Measurements from ENCODE around the gene PRXL2A.

Gene PRXL2A

DNA sequence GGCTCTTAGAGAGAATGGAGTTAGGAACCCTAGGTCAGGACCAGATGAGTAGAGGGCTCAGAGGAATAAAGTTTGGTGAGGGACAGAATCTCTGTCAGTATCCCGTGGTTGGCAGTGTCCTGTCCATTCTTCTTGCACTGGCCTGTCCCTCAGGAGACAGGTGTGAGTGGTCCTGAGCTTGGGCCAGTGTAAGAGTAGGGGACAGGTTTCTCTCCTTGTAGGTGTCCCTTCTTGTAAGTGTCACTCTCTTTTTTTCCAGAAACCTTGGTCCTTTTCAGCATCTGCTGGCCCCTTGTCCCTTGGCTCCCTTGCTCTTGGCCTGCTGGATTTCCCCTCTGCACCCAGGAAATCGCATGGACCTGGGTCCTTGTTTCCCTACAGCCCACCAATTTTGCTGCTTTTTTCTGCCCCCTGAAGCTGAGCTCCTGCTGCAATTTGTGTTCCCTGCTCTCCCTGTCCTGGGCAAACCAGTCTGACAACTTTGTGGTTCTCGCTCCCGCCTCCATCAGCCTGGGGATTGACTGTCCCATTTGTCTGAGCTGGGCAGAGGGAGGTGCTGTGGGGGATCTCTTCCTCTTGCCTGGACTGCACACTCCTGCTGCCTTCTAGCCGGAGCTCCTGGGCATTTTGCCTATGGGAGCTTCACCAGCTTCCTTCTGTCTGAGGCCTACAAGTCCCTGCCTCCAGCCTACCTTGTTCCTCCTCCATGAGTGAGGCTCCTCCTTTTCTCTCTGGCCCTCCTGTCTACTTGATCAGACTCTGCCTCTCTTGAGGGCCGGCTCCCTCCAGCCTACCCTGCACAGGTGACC is 52.3 kb downstream of the PRXL2A start:
- TF ChIP-seq, protein P1, sequence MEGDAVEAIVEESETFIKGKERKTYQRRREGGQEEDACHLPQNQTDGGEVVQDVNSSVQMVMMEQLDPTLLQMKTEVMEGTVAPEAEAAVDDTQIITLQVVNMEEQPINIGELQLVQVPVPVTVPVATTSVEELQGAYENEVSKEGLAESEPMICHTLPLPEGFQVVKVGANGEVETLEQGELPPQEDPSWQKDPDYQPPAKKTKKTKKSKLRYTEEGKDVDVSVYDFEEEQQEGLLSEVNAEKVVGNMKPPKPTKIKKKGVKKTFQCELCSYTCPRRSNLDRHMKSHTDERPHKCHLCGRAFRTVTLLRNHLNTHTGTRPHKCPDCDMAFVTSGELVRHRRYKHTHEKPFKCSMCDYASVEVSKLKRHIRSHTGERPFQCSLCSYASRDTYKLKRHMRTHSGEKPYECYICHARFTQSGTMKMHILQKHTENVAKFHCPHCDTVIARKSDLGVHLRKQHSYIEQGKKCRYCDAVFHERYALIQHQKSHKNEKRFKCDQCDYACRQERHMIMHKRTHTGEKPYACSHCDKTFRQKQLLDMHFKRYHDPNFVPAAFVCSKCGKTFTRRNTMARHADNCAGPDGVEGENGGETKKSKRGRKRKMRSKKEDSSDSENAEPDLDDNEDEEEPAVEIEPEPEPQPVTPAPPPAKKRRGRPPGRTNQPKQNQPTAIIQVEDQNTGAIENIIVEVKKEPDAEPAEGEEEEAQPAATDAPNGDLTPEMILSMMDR (IDR thresholded peaks at IDR 0.05): no peak

DNA sequence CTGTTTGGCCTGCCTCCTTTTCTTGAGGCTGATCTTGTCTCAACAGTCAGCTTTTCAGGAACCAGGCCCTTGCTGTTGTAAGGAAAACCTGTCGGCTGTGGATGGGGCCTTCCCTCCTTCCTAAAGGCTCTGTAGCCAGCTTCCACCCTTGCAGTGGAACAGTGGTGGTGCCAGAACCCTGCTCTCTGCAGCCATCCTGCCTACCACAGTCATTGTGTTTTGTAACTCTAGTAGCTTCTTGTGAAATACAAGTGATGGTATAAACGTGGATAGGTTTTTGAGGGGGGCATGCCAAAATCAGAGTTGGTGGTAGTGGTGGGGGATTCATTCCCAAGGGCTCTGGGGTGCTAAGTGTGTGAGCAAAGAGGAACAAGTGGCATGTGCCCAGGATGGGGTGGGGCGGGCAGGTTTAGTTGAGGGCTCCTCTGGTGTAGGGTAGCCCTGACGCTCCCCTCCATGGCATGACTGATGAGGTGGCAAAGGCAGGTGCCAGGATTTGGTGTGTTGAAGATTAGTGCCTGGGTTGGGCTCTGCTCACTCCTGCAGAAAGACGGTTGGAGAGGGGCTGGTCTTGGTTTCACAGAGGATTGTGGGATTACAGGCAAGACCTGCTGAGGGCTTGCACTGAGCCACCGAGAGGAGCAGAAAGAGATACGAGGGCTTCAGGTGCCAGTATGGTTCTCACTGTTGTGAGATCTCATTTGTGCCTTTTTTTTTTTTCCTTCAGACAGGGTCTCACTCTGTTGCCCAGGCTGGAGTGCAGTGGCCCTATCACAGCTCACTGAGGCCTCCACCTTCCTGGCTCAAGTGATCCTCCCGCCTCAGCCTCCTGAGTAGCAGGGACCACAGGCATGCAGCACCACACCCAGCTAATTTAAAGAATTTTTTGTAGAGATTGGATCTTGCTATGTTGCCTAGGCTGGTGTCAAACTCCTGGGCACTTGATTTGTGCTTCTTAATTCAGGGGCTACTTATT is 53.1 kb downstream of the PRXL2A start:
- TF ChIP-seq, protein P1 (IDR thresholded peaks at IDR 0.05): no peak

DNA sequence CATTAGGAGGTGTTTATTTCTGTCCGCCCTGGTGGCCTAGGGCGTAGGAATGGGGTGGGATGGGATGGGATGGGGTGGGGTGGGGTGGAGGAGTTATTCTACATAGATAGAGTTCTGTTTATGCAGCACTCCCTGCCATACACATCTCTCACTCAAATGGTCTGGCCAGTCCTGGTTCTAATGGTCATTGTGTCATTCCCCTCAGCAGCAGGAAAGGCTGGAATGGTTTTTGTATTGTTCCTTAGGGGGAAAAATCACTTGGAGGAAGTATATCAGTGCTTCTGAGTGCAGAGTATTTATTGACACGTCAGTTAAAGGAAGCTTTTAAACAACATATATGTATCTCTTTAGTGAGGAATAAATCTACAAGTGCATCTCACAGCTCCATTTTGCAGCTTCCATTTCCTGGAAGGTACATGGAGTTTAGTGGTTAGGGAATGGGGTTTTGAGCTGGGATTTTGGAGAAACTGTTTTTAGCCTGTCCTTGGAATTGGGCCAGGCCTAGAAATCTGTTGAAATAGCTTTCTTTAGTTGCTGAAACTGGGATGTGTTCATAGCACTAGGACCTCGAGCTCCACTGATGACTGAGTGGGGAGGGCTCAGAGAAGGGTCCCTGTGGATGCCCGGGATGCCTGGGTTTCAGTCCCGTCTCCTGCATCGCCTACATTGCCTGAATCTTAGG is 54.1 kb downstream of the PRXL2A start:
- TF ChIP-seq, protein P1 (IDR thresholded peaks at IDR 0.05): no peak

DNA sequence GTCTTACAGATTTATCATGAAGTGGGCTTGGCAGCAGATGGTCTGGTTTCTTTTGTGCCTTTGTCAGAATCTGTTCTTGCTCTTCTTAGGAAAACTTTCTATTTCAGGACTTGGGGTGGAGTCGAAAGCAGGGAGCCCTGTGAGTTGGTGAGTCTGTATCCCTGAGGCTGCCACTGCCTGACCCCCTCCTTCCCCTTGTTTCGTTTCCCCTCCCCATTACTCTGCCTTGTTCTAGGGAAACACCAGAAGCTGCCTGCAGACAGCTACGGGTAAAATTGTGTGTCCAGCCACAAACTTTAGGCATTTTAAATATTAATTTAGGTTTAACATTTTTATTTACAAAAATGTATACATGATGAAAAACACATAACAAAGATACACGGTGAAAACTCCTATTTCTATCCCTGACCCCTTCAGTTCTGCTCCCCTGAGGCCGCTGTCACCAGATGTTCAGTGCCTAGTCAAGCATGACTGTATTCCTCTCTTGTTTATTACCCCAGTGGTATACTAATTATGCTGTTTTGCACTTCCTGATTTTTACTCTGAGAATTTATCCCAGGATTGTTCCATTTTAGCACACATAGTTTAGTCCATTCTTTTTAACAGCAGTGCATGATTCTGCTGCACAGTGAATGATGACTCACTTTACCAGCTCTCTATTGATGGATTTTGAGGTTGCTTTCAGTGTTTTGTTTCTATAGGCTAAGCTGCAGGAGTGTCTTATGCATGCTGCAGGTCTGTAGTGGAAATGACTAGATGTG is 54.8 kb downstream of the PRXL2A start:
- TF ChIP-seq, protein P1 (IDR thresholded peaks at IDR 0.05): no peak

DNA sequence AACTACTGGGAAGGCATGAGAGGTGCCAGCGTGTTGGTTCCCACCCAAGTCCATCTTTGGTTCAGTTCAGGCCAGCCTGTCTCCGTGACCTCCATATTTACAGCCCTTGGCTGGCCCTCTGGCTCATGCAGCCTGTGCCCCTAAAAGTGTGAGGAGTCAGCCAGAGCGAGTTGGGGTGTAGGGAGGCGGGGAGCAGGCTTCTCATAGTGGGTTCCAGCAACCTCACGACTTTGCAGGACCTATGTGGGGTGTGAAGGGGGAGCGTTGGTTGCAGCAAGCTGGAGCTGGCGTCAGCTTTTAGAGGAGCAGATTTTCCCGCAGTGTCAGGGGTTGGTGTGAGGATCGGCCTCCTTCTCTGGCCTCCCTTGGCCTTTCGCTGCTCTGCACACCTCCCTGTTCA is 55.5 kb downstream of the PRXL2A start:
- TF ChIP-seq, protein P1 (IDR thresholded peaks at IDR 0.05): no peak

DNA sequence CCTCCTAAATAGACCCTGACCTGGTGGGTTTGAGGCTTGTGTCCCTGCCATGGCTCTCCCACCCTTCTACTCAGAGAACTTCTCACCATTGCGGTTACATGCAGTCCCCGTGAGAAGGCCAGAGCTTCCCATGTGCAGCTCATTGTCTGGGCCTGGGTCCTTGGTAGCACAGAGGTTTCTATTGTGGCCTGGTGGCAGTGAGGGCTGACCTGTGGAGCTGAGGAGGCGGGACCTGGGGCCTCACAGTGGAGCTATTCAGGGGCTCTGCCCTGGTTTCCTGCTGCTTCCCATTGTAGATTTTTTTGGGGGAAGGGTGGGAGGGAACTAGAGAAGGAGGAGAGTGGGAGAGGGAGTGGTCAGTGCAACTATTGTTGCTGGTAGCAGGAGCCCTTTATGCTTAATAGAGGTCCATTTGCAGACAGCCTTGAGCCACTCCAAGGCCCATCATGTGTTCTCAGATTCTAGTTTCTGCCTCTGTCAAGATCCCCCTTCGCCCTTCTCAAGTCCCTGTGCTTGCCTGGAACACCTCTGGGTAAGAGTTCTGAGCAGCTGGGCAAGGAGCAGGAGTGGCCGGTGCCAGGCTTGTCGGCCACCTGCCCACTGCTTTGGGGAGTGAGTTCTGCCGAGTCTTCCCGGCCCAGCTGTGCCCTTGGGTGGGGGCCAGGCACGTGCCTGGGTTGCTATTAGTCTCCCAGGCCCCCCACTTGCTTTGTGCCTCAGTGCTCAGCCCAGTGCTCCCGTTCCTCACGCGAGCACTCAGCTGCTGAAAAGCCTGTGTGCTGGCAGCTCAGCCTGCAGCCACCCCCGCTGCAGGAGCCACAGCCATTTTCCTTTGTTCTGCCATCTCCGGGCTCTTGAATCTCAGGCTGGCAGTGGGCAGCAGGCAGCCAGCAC is 56.5 kb downstream of the PRXL2A start:
- TF ChIP-seq, protein P1 (IDR thresholded peaks at IDR 0.05): no peak
